Keratinocyte (primary cell): ENCODE results near the gene RGN. TPM values are rescaled to one million over a fixed set of nuclear protein-coding genes. Genes with fewer than 3 reads are reported as not detected.

ENCODE experiments used
- DNase-seq: peaks from one replicate; pipeline ENCODE4 v3.0.0-alpha.2; 2011; ENCODE audit warnings: low read depth, missing footprints, low spot score
- FAIRE-seq: peaks from 2 replicates; lab custom pipeline; 2011; peaks lifted over from hg19 to GRCh38; lab: Jason Lieb, UNC
- H2AFZ ChIP-seq: 2 replicates; pipeline ENCODE4 v1.6.0; 2012; ENCODE audit warnings: low read length, control low read depth, inconsistent platforms; ENCODE audit not compliant: control insufficient read depth
- H3K27ac ChIP-seq: 2 replicates; pipeline ENCODE4 v1.5.1; 2011; ENCODE audit warnings: low read length; ENCODE audit not compliant: control insufficient read depth, insufficient read depth
- H3K27me3 ChIP-seq: 3 replicates; pipeline ENCODE4 v1.6.0; 2011; ENCODE audit warnings: low read length; ENCODE audit not compliant: control insufficient read depth, insufficient read depth; ENCODE audit errors: extremely low read depth
- H3K36me3 ChIP-seq, 2 experiments: 2 replicates in 1 of 2; 3 replicates in 1 of 2; pipeline ENCODE4 v1.5.1; 2011; ENCODE audit warnings: low read length in 2 of 2, mild to moderate bottlenecking in 1 of 2; ENCODE audit not compliant: control insufficient read depth in 2 of 2, insufficient read depth in 2 of 2; ENCODE audit errors: extremely low read depth in 1 of 2
- H3K4me1 ChIP-seq: 3 replicates; pipeline ENCODE4 v1.5.1; 2011; ENCODE audit warnings: low read length; ENCODE audit not compliant: control insufficient read depth, insufficient read depth; ENCODE audit errors: extremely low read depth
- H3K4me2 ChIP-seq: 3 replicates; pipeline ENCODE4 v1.6.0; 2011; ENCODE audit warnings: low read depth, low read length; ENCODE audit not compliant: control insufficient read depth, insufficient read depth; ENCODE audit errors: extremely low read depth
- H3K4me3 ChIP-seq, 3 experiments: fragments of 200-600 bp in 1 of 3; sonication (generic) in 1 of 3; 2 replicates in 2 of 3; 3 replicates in 1 of 3; pipeline ENCODE4 v1.5.1; 2011 to 2016; ENCODE audit warnings: low read length in 3 of 3, mild to moderate bottlenecking in 3 of 3, control low read depth in 2 of 3, inconsistent platforms in 1 of 3, low read depth in 1 of 3, mixed read lengths in 1 of 3, mixed run types in 1 of 3, moderate library complexity in 1 of 3; ENCODE audit not compliant: control insufficient read depth in 2 of 3, insufficient read depth in 2 of 3; ENCODE audit errors: extremely low read depth in 1 of 3
- H3K79me2 ChIP-seq: 2 replicates; pipeline ENCODE4 v1.6.0; 2012; ENCODE audit warnings: low read length; ENCODE audit not compliant: control insufficient read depth, insufficient read depth
- H3K9ac ChIP-seq: 3 replicates; pipeline ENCODE4 v1.6.0; 2011; ENCODE audit warnings: low read length; ENCODE audit not compliant: control insufficient read depth, insufficient read depth; ENCODE audit errors: extremely low read depth
- H3K9me1 ChIP-seq: 3 replicates; pipeline ENCODE4 v1.6.0; 2011; ENCODE audit warnings: low read length; ENCODE audit not compliant: control insufficient read depth, insufficient read depth; ENCODE audit errors: extremely low read depth
- H3K9me3 ChIP-seq: 2 replicates; pipeline ENCODE4 v1.5.1; 2012; ENCODE audit warnings: low read depth, low read length; ENCODE audit not compliant: control insufficient read depth
- H4K20me1 ChIP-seq: 3 replicates; pipeline ENCODE4 v1.6.0; 2011; ENCODE audit warnings: low read length; ENCODE audit not compliant: control insufficient read depth, insufficient read depth; ENCODE audit errors: extremely low read depth
- CTCF ChIP-seq, 3 experiments: IDR thresholded peaks in 1 of 3; conservative IDR thresholded peaks in 1 of 3; optimal IDR thresholded peaks in 1 of 3; 2 replicates in 2 of 3; 3 replicates in 1 of 3; pipeline versions ENCODE3 to v1.5.1; 2011; ENCODE audit warnings: low read length in 3 of 3, mild to moderate bottlenecking in 3 of 3, moderate library complexity in 2 of 3, control low read depth in 1 of 3, inconsistent platforms in 1 of 3; ENCODE audit not compliant: insufficient read depth in 2 of 3; ENCODE audit errors: extremely low read depth in 1 of 3
- EZH2 ChIP-seq: IDR thresholded peaks from one replicate; pipeline ENCODE4 v1.6.1; 2012; ENCODE audit warnings: inconsistent platforms, mild to moderate bottlenecking, low read length, moderate library complexity
- dilution Hi-C: fragments of 300-500 bp; cut with MboI; formaldehyde crosslinking; loops from one replicate; pipeline ENCODE4 v1.7.0; 2020; ENCODE audit warnings: low sequenced_read_pairs; ENCODE audit not compliant: extremely low pct_ligation_motif_present
- polyA plus RNA-seq, 5 experiments: library from polyadenylated mRNA; depleted of rRNA in 3 of 5; stranded (reverse) in 3 of 5; stranded (forward) in 1 of 5; unstranded in 1 of 5; fragments of >200 nt; gene quantifications; 1 replicate in 1 of 5; 2 replicates in 3 of 5; 3 replicates in 1 of 5; pipeline versions ENCODE4 v1.2.1 to v1.2.3, GENCODE V29; 2011 to 2012; ENCODE audit warnings: missing spikeins in 2 of 5, low read depth in 1 of 5, low replicate concordance in 1 of 5

Gene RGN
- polyA plus RNA-seq, 1 donor (not counting 4 experiments of a cell fraction or from before 2014, with no cell fraction given): not detected

GRCh38 chrX:47097018-47097417 lies 18.8 kb downstream of the RGN start:
- no peak overlapping the region for H3K4me3 ChIP-seq
- H3K36me3 ChIP-seq: no peaks in the 10 kb centered on the region
- dilution Hi-C loops: no loop called here
- H3K27ac ChIP-seq: no peak overlapping the region
- H3K4me2 ChIP-seq: no peak overlapping the region
- no peaks in the 10 kb centered on the region for H3K27me3 ChIP-seq
- H3K9me3 ChIP-seq: no peaks in the 10 kb centered on the region
- TF ChIP-seq CTCF (optimal IDR thresholded peaks at IDR 0.05 in 1 of 3, IDR thresholded peaks at IDR 0.05 in 1 of 3, conservative IDR thresholded peaks at IDR 0.05 in 1 of 3; ENCODE audit: extremely low read depth in 1 of 3, insufficient read depth in 2 of 3, low read length in 3 of 3): no peak
- no peak for TF ChIP-seq EZH2
- H3K9me1 ChIP-seq: no peaks in the 10 kb centered on the region
- no peak overlapping the region for H3K9ac ChIP-seq
- DNase-seq (no peak), FAIRE-seq (no peak)
- H4K20me1 ChIP-seq: no peaks in the 10 kb centered on the region
- no peaks in the 10 kb centered on the region for H3K4me1 ChIP-seq
- H3K79me2 ChIP-seq: no peaks in the 10 kb centered on the region
- H2AFZ ChIP-seq: no peak overlapping the region

GRCh38 chrX:47098338-47099094 lies 20.3 kb downstream of the RGN start:
- Histone ChIP-seq H3K4me3 (no peak overlapping the region), H3K4me1 (no peaks in the 10 kb centered on the region), H3K27me3 (no peaks in the 10 kb centered on the region), H3K9me1 (no peaks in the 10 kb centered on the region), H3K36me3 (no peaks in the 10 kb centered on the region), H3K4me2 (no peak overlapping the region), H4K20me1 (no peaks in the 10 kb centered on the region), H3K27ac (no peak overlapping the region), H3K79me2 (no peaks in the 10 kb centered on the region), H2AFZ (no peak overlapping the region), H3K9ac (no peak overlapping the region), H3K9me3 (no peaks in the 10 kb centered on the region)
- no peak for FAIRE-seq
- TF ChIP-seq CTCF (optimal IDR thresholded peaks at IDR 0.05 in 1 of 3, IDR thresholded peaks at IDR 0.05 in 1 of 3, conservative IDR thresholded peaks at IDR 0.05 in 1 of 3; ENCODE audit: extremely low read depth in 1 of 3, insufficient read depth in 2 of 3, low read length in 3 of 3): no peak
- no peak for TF ChIP-seq EZH2
- dilution Hi-C loops: no loop called here
- DNase-seq: no peak
